ENCODE data around the gene FSHR. TPM values are rescaled to one million over a fixed set of nuclear protein-coding genes. Genes with fewer than 3 reads are reported as not detected.

FSHR gene
- total and polyA plus RNA-seq, 2 donors (not counting 3 experiments of a cell fraction or from before 2014, with no cell fraction given): not detected

DNA sequence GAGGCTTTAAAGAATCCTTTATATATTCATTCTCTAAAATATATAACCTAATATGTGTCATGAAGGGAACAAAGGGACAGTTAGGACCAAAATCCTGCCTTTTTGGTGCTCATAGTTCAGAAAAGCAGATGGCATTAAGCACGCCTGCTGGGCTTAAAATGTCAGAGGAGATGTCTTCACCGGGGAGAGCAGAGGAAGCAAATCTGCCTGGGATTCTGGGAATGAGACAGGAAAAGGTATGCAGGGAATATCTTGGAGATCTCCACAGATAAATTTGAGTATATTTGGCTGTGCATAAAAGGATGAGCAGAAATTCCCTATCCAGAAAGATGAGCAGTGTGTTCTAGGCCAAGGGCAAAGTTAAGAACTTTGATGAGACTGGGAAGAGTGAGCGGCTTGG lies 45.5 kb downstream of the FSHR start:
- dilution Hi-C loops (cut with MboI; ENCODE audit: extremely low pct_ligation_motif_present, low sequenced_read_pairs) (no loop called here), intact Hi-C loops (cut with micrococcal nuclease) (no loop called here)
- Histone ChIP-seq H3K4me1 (ENCODE audit: control insufficient read depth, extremely low read depth, insufficient read depth, low read length) (no peaks in the 10 kb centered on the region), H3K79me2 (ENCODE audit: control insufficient read depth, insufficient read depth, low read length) (no peaks in the 10 kb centered on the region), H3K4me2 (ENCODE audit: insufficient read depth, low read length) (no peak overlapping the region), H3K9ac (replicated peaks; ENCODE audit: extremely low read depth, insufficient read depth, low read length) (no peak overlapping the region), H3K27ac (ENCODE audit: insufficient read depth, low read depth, low read length) (no peak overlapping the region), H2AFZ (ENCODE audit: low read depth, low read length) (no peak overlapping the region), H3K36me3 (ENCODE audit: control insufficient read depth in 2 of 2, extremely low read depth in 1 of 2, insufficient read depth in 2 of 2, low read length in 2 of 2) (no peaks in the 10 kb centered on the region), H3K9me3 (replicated peaks; ENCODE audit: control insufficient read depth, insufficient read depth, low read length) (peaks cover 2% of the 10 kb centered on the region), H4K20me1 (replicated peaks; ENCODE audit: control insufficient read depth, extremely low read depth, insufficient read depth, low read length) (no peaks in the 10 kb centered on the region), H3K4me3 (replicated peaks in 1 of 3; ENCODE audit: insufficient read depth in 1 of 3, low read depth in 1 of 3, low read length in 3 of 3) (no peak overlapping the region), H3K27me3 (ENCODE audit: control insufficient read depth in 2 of 2, insufficient read depth in 2 of 2, low read length in 2 of 2) (no peaks in the 10 kb centered on the region), H3K9me1 (replicated peaks; ENCODE audit: control insufficient read depth, extremely low read depth, insufficient read depth, low read length) (no peaks in the 10 kb centered on the region)
- POLR2A ChIA-PET: no interaction called here
- TF ChIP-seq GATA2 (IDR thresholded peaks at IDR 0.05; ENCODE audit: insufficient read depth, insufficient read length, low read depth, low read length) (no peak), EZH2 (IDR thresholded peaks at IDR 0.05; ENCODE audit: borderline replicate concordance, low read depth, low read length, severe bottlenecking) (no peak), POLR2A (IDR thresholded peaks at IDR 0.05; ENCODE audit: low read depth, low read length) (no peak), POLR2AphosphoS5 (IDR thresholded peaks at IDR 0.05; ENCODE audit: insufficient read depth, low read depth, low read length) (no peak)
- TF ChIP-seq, protein P1, sequence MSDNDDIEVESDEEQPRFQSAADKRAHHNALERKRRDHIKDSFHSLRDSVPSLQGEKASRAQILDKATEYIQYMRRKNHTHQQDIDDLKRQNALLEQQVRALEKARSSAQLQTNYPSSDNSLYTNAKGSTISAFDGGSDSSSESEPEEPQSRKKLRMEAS (IDR thresholded peaks at IDR 0.05; ENCODE audit: insufficient read depth, insufficient read length): no peak
- CTCF ChIA-PET: no interaction called here
- no TSS peak for BruUV-seq (replicated peaks)
- DNase-seq (ENCODE audit: low read depth, low spot score) (no peak), FAIRE-seq (no peak)

DNA sequence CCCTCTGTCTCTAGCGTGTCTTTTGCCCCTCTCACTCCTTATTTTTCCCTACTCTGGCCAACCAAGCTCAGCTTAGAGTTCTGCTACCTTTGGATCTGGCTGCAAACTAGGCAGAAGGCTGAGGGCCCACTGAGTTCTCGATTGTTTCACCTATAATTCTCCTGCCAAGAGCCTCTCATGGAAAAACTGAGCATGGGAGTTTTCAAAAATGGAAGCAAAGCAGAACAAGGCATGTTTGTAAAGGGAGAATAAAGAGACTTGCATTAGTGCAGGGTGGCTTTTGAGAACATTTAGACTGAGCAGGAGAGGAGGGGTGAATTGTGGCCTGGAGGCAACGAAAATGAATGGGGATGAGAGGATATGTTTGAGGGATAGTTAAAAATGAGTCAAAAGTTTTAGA lies 45.9 kb downstream of the FSHR start:
- Histone ChIP-seq H3K9me3 (replicated peaks; ENCODE audit: control insufficient read depth, insufficient read depth, low read length) (peaks cover 2% of the 10 kb centered on the region), H4K20me1 (replicated peaks; ENCODE audit: control insufficient read depth, extremely low read depth, insufficient read depth, low read length) (no peaks in the 10 kb centered on the region), H2AFZ (ENCODE audit: low read depth, low read length) (no peak overlapping the region), H3K4me2 (ENCODE audit: insufficient read depth, low read length) (no peak overlapping the region), H3K4me1 (ENCODE audit: control insufficient read depth, extremely low read depth, insufficient read depth, low read length) (no peaks in the 10 kb centered on the region), H3K36me3 (ENCODE audit: control insufficient read depth in 2 of 2, extremely low read depth in 1 of 2, insufficient read depth in 2 of 2, low read length in 2 of 2) (no peaks in the 10 kb centered on the region), H3K4me3 (replicated peaks in 1 of 3; ENCODE audit: insufficient read depth in 1 of 3, low read depth in 1 of 3, low read length in 3 of 3) (no peak overlapping the region), H3K27ac (ENCODE audit: insufficient read depth, low read depth, low read length) (no peak overlapping the region), H3K9me1 (replicated peaks; ENCODE audit: control insufficient read depth, extremely low read depth, insufficient read depth, low read length) (no peaks in the 10 kb centered on the region), H3K27me3 (ENCODE audit: control insufficient read depth in 2 of 2, insufficient read depth in 2 of 2, low read length in 2 of 2) (no peaks in the 10 kb centered on the region), H3K79me2 (ENCODE audit: control insufficient read depth, insufficient read depth, low read length) (no peaks in the 10 kb centered on the region), H3K9ac (replicated peaks; ENCODE audit: extremely low read depth, insufficient read depth, low read length) (no peak overlapping the region)
- FAIRE-seq (no peak), DNase-seq (ENCODE audit: low read depth, low spot score) (no peak)
- dilution Hi-C loops (cut with MboI; ENCODE audit: extremely low pct_ligation_motif_present, low sequenced_read_pairs): no loop called here
- POLR2A ChIA-PET: no interaction called here
- no TSS peak for BruUV-seq (replicated peaks)
- TF ChIP-seq, protein P2, sequence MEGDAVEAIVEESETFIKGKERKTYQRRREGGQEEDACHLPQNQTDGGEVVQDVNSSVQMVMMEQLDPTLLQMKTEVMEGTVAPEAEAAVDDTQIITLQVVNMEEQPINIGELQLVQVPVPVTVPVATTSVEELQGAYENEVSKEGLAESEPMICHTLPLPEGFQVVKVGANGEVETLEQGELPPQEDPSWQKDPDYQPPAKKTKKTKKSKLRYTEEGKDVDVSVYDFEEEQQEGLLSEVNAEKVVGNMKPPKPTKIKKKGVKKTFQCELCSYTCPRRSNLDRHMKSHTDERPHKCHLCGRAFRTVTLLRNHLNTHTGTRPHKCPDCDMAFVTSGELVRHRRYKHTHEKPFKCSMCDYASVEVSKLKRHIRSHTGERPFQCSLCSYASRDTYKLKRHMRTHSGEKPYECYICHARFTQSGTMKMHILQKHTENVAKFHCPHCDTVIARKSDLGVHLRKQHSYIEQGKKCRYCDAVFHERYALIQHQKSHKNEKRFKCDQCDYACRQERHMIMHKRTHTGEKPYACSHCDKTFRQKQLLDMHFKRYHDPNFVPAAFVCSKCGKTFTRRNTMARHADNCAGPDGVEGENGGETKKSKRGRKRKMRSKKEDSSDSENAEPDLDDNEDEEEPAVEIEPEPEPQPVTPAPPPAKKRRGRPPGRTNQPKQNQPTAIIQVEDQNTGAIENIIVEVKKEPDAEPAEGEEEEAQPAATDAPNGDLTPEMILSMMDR (IDR thresholded peaks at IDR 0.05; ENCODE audit: extremely low read depth in 1 of 2, insufficient read depth in 1 of 2, low read depth in 1 of 2, low read length in 2 of 2): no peak
- no peak for TF ChIP-seq GATA2 (IDR thresholded peaks at IDR 0.05; ENCODE audit: insufficient read depth, insufficient read length, low read depth, low read length)
- TF ChIP-seq EZH2 (IDR thresholded peaks at IDR 0.05; ENCODE audit: borderline replicate concordance, low read depth, low read length, severe bottlenecking): no peak
- no peak for TF ChIP-seq POLR2AphosphoS5 (IDR thresholded peaks at IDR 0.05; ENCODE audit: insufficient read depth, low read depth, low read length)
- no peak for TF ChIP-seq POLR2A (IDR thresholded peaks at IDR 0.05; ENCODE audit: low read depth, low read length)
- TF ChIP-seq FOS (IDR thresholded peaks at IDR 0.05; ENCODE audit: borderline replicate concordance, insufficient read depth, low read length): no peak
- no peak for TF ChIP-seq MYC (IDR thresholded peaks at IDR 0.05; ENCODE audit: low read depth, low read length)
- no peak for TF ChIP-seq JUN (IDR thresholded peaks at IDR 0.05; ENCODE audit: borderline replicate concordance, insufficient read depth, insufficient read length, low read depth)
- TF ChIP-seq, protein P1 (IDR thresholded peaks at IDR 0.05; ENCODE audit: insufficient read depth, insufficient read length): no peak
- CTCF ChIA-PET: no interaction called here
- intact Hi-C loops (cut with micrococcal nuclease): no loop called here

All from endothelial cell of umbilical vein (primary cell).